MM.1S (cell line): Measurements from ENCODE around the gene PLA2G4A.

Source experiments
- DNase-seq: peaks from one replicate; pipeline ENCODE4 v3.0.0-alpha.2; 2015
- H2AFZ ChIP-seq: fragments of 300-600 bp; sonication (generic); 2 replicates; pipeline ENCODE4 v1.6.0; 2016; ENCODE audit warnings: antibody characterized with exemption, low read length
- H3F3A ChIP-seq: fragments of 300-600 bp; sonication (generic); 2 replicates; pipeline ENCODE4 v1.6.1; 2016; ENCODE audit warnings: mild to moderate bottlenecking, antibody characterized with exemption, low read length, moderate library complexity, mixed read lengths; ENCODE audit not compliant: insufficient read depth
- H3K27ac ChIP-seq: fragments of 300-600 bp; sonication (generic); 2 replicates; pipeline ENCODE4 v1.5.1; 2016; ENCODE audit warnings: mild to moderate bottlenecking, low read length
- H3K27me3 ChIP-seq: fragments of 300-600 bp; sonication (generic); replicated peaks from 2 replicates; pipeline ENCODE4 v1.6.0; 2016; ENCODE audit warnings: low read length; ENCODE audit not compliant: insufficient read depth
- H3K36me3 ChIP-seq: fragments of 300-600 bp; sonication (generic); replicated peaks from 2 replicates; pipeline ENCODE4 v1.6.1; 2016; ENCODE audit warnings: mild to moderate bottlenecking, low read length, mixed read lengths; ENCODE audit not compliant: insufficient read depth
- H3K4me1 ChIP-seq: fragments of 300-600 bp; sonication (generic); 2 replicates; pipeline ENCODE4 v1.6.1; 2016; ENCODE audit warnings: low read length, mixed read lengths
- H3K4me2 ChIP-seq: fragments of 300-600 bp; sonication (generic); 2 replicates; pipeline ENCODE4 v1.6.0; 2016; ENCODE audit warnings: low read depth, low read length
- H3K4me3 ChIP-seq: fragments of 300-600 bp; sonication (generic); 2 replicates; pipeline ENCODE4 v1.5.1; 2016; ENCODE audit warnings: low read length, mixed read lengths
- H3K79me2 ChIP-seq: fragments of 300-600 bp; sonication (generic); 2 replicates; pipeline ENCODE4 v1.6.1; 2016; ENCODE audit warnings: mixed run types, low read length, mixed read lengths
- H3K9ac ChIP-seq: fragments of 300-600 bp; sonication (generic); 2 replicates; pipeline ENCODE4 v1.6.1; 2016; ENCODE audit warnings: low read length, mixed read lengths
- H3K9me2 ChIP-seq: fragments of 300-600 bp; sonication (generic); replicated peaks from 2 replicates; pipeline ENCODE4 v1.6.1; 2016; ENCODE audit warnings: mild to moderate bottlenecking, low read length, mixed read lengths; ENCODE audit not compliant: insufficient read depth
- H3K9me3 ChIP-seq: fragments of 300-600 bp; sonication (generic); replicated peaks from 2 replicates; pipeline ENCODE4 v1.6.1; 2016; ENCODE audit warnings: mild to moderate bottlenecking, low read length, mixed read lengths; ENCODE audit not compliant: insufficient read depth
- H4K20me1 ChIP-seq: fragments of 300-600 bp; sonication (generic); 2 replicates; pipeline ENCODE4 v1.6.1; 2016; ENCODE audit warnings: mild to moderate bottlenecking, low read length, moderate library complexity, mixed read lengths; ENCODE audit not compliant: insufficient read depth
- EZH2 ChIP-seq: fragments of 300-600 bp; sonication (generic); optimal IDR thresholded peaks from 2 replicates; pipeline ENCODE3; 2017; ENCODE audit warnings: low read depth, mild to moderate bottlenecking, antibody characterized with exemption, low read length, mixed read lengths
- EZH2phosphoT487 ChIP-seq: fragments of 300-600 bp; sonication (generic); IDR thresholded peaks from 2 replicates; pipeline ENCODE4 v1.6.1; 2018; ENCODE audit warnings: antibody characterized with exemption, low read length
- TF ChIP-seq, protein P1 (sequence below): fragments of 300-600 bp; sonication (generic); IDR thresholded peaks from 2 replicates; pipeline ENCODE4 v1.5.1; 2016; ENCODE audit warnings: antibody characterized with exemption, low read length, mixed read lengths

Gene PLA2G4A

GRCh38 chr1:187001198-187001889, 172.6 kb downstream of the PLA2G4A start:
- Histone ChIP-seq H2AFZ (no peak overlapping the region), H3K27me3 (no peaks in the 10 kb centered on the region), H3K9ac (no peak overlapping the region), H3F3A (peaks cover 3% of the 10 kb centered on the region; the same call in 1 of the 2 replicates), H3K4me2 (no peak overlapping the region), H3K4me3 (no peak overlapping the region), H3K9me3 (no peaks in the 10 kb centered on the region), H3K4me1 (peaks cover 5% of the 10 kb centered on the region), H3K9me2 (no peaks in the 10 kb centered on the region), H3K36me3 (no peaks in the 10 kb centered on the region), H4K20me1 (no peaks in the 10 kb centered on the region), H3K79me2 (no peaks in the 10 kb centered on the region), H3K27ac (no peak overlapping the region)
- DNase-seq, result no peak
- TF ChIP-seq EZH2, result no peak
- no peak for TF ChIP-seq EZH2phosphoT487
- TF ChIP-seq, protein P1, sequence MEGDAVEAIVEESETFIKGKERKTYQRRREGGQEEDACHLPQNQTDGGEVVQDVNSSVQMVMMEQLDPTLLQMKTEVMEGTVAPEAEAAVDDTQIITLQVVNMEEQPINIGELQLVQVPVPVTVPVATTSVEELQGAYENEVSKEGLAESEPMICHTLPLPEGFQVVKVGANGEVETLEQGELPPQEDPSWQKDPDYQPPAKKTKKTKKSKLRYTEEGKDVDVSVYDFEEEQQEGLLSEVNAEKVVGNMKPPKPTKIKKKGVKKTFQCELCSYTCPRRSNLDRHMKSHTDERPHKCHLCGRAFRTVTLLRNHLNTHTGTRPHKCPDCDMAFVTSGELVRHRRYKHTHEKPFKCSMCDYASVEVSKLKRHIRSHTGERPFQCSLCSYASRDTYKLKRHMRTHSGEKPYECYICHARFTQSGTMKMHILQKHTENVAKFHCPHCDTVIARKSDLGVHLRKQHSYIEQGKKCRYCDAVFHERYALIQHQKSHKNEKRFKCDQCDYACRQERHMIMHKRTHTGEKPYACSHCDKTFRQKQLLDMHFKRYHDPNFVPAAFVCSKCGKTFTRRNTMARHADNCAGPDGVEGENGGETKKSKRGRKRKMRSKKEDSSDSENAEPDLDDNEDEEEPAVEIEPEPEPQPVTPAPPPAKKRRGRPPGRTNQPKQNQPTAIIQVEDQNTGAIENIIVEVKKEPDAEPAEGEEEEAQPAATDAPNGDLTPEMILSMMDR, result no peak

DNA sequence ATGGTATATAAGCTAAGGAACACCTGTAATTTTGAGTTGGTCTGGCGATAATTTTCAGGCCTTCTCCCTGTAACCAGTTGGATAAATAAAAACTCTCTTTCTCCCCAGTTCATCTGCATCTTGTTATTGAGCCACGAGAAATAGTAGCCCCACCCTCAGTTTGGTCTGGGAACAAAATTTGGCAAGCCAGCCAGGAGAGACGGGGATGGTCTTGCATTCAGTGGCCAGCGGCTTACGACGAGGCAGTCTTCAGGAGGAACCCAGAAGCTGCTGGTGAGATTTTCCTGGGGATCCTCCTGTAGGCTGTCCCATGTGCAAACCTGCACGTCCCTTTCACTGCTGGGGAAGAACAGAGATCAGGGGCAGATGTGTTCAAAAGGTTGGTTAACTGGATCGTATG, 174.6 kb downstream of the PLA2G4A start:
- H4K20me1 ChIP-seq, result no peaks in the 10 kb centered on the region
- H3F3A ChIP-seq, result no peaks in the 10 kb centered on the region
- H3K9ac ChIP-seq, result no peak overlapping the region
- H3K9me3 ChIP-seq, result no peaks in the 10 kb centered on the region
- H3K79me2 ChIP-seq, result no peaks in the 10 kb centered on the region
- H2AFZ ChIP-seq, result no peak overlapping the region
- no peak overlapping the region for H3K4me3 ChIP-seq
- H3K36me3 ChIP-seq, result no peaks in the 10 kb centered on the region
- H3K4me1 ChIP-seq, result no peaks in the 10 kb centered on the region
- H3K27ac ChIP-seq, result no peak overlapping the region
- no peaks in the 10 kb centered on the region for H3K9me2 ChIP-seq
- TF ChIP-seq, protein P1, result no peak
- no peak for TF ChIP-seq EZH2
- no peak overlapping the region for H3K4me2 ChIP-seq
- no peaks in the 10 kb centered on the region for H3K27me3 ChIP-seq
- DNase-seq, result no peak

DNA sequence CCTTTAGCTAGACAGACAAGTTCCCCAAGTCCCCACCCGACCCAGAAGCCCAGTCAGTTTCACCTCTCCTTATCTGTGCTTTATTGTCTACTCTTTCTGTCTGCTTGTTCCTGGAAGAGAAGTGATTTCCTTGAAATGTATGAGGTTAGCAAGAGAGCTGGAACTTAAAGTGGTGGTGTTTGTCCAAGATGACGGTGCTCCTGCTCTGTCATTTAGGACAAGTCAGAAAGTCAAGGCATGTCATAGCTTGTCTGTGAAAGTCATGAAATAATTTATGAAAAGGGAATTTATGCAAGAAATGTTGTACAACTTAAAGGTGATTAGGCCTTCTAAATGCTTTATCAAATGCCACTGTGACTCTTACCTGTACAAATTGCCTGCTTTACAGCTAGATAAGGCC, 178.1 kb downstream of the PLA2G4A start:
- no peaks in the 10 kb centered on the region for H3K4me1 ChIP-seq

More for the DNA sequence above, 178.1 kb downstream of the PLA2G4A start:
- DNase-seq, result no peak
- H3K27me3 ChIP-seq, result no peaks in the 10 kb centered on the region
- H3K9me3 ChIP-seq, result no peaks in the 10 kb centered on the region
- no peaks in the 10 kb centered on the region for H4K20me1 ChIP-seq
- H2AFZ ChIP-seq, result no peak overlapping the region
- TF ChIP-seq EZH2phosphoT487 (no peak), EZH2 (no peak)
- TF ChIP-seq, protein P1, result no peak
- H3K27ac ChIP-seq, result no peak overlapping the region
- H3K9me2 ChIP-seq, result no peaks in the 10 kb centered on the region
- no peaks in the 10 kb centered on the region for H3K36me3 ChIP-seq
- no peak overlapping the region for H3K9ac ChIP-seq
- no peak overlapping the region for H3K4me3 ChIP-seq
- H3K4me2 ChIP-seq, result no peak overlapping the region
- no peaks in the 10 kb centered on the region for H3K79me2 ChIP-seq
- H3F3A ChIP-seq, result no peaks in the 10 kb centered on the region
